Stomach (tissue), 4 donors: ENCODE measurements around the gene KCNK10.

Experiments used
- CTCF ChIP-seq, 7 experiments: fragments of 450-650 bp in 4 of 7; fragments of 200-600 bp in 3 of 7; sonication (generic) in 3 of 7; IDR thresholded peaks; one replicate each; pipeline ENCODE4 v1.5.1; 2016 to 2019; ENCODE audit warnings: antibody characterized with exemption in 7 of 7, control low read depth in 2 of 7, mild to moderate bottlenecking in 1 of 7
- EP300 ChIP-seq: sonication (generic); formaldehyde crosslinking; IDR thresholded peaks from one replicate; pipeline ENCODE4 v1.6.1; 2017; ENCODE audit warnings: antibody characterized with exemption
- POLR2A ChIP-seq, 4 donors: fragments of 450-650 bp; IDR thresholded peaks; one replicate each; pipeline ENCODE4 v1.6.1; 2016; ENCODE audit warnings: antibody characterized with exemption in 4 of 4, control low read depth in 2 of 4, mild to moderate bottlenecking in 1 of 4, moderate library complexity in 1 of 4
- POLR2AphosphoS5 ChIP-seq, 3 donors: sonication (generic); formaldehyde crosslinking; IDR thresholded peaks; one replicate each; pipeline ENCODE4 v1.6.1; 2016; ENCODE audit warnings: antibody characterized with exemption in 3 of 3

- TF ChIP-seq CTCF (IDR thresholded peaks at IDR 0.05), result no peak
- no peak for TF ChIP-seq POLR2A (IDR thresholded peaks at IDR 0.05)
- no peak for TF ChIP-seq POLR2AphosphoS5 (IDR thresholded peaks at IDR 0.05)
- no peak for TF ChIP-seq EP300
These were observed 33.1 kb downstream of the KCNK10 start for GRCh38 chr14:88289996-88290395.
